ENCODE data around the gene L3MBTL1.
A peak's percentile ranks its signal among the peaks of the same experiment; 100 is the strongest.

The L3MBTL1 gene

DNA sequence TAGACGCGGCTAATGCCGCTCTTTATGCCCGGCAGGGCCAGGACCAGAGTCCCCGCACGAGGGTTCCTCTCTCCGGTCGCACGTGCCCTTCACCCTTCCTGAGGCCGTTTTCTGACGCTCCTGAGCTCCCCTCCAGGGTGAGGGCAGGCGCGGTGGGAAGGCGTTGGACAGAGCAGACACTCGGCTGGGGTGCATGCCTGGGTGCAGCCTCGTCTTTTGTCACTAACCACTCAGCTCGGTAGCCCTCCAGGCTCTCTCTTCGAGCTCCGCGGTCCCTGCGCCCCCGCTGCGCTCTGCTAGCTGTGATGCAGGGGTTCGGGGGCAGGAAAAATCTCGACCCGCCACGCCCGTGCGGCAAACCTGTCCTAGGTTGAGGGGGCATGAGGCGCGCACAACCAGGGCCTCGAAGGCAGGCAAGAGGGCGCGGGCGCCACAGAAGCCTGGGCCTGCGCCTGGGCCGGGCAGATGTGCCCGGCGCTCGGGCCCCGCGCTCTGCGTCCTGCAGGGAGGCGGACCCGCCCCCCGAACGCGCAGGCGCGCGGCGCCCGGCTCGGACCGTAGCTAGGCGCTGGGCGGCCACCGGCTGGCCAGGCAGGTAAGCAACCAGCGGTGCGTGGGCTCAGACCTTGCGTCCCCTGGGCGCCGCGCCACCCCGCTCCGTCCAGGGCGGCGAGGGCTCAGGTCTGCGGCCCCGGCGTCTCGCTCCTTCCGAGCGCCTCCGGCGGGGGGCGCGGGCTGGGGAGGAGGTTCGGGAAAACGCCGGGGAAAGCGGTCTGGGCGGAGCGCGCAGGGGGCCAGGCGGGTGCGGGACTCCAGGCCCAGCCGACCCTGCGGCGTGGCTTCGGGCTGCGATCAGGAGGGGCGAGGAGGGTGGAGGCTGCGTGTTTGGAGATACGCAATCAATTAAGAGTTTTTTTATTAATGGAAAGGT lies at the start of gene L3MBTL1:
TSS of gene L3MBTL1 (plus strand) at position 548 of the 931 bp plus-strand sequence. CDS start 5,807 bp downstream, outside the sequence.
- peak within 1 kb of the TSS; percentile 63 for H3K4me3 ChIP-seq (ENCODE audit: low read depth, low read length)
- ChIA-PET CTCF (interaction anchor here (1.0 kb wide), 1 partner anchor 31 kb away, joined by 3 read pairs; no protein-coding TSS in a partner anchor), POLR2A (interaction anchor here (0.9 kb wide), 1 partner anchor 50 kb away, joined by 3 read pairs; the partner anchor contains the start of gene SRSF6)
- no peak for DNase-seq (ENCODE audit: low read depth, low spot score)
- TF ChIP-seq CTCF (IDR thresholded peaks at IDR 0.05; ENCODE audit: insufficient read depth, low read length, missing control alignments) = peak; percentile 13

DNA sequence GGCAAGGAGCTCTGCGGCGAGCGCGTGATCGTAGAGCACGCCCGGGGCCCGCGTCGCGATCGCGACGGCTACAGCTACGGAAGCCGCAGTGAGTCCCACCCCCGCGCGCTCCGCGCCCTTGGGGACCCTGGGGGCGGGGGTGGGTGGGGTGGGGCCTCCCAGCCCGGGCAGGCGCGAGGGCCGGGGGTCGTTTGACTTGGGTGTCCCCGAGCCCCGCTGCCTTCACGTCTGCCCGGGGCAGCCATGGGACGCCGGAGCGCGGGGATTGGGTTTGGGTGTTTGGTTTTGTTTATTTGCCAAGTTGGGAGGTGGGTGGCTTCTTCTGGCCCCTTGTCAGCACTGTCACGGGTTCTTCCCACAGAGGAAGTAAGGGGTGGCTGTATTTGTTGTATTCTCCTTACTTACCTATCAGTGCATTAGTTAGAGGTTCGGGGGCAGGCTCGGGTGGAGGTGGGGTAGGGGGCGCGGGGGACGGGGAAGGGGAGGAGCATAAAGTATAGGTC lies 49.0 kb upstream of the L3MBTL1 start:
- TF ChIP-seq CTCF (IDR thresholded peaks at IDR 0.05; ENCODE audit: insufficient read depth, low read length, missing control alignments) = no peak
- CTCF ChIA-PET = no interaction called here

DNA sequence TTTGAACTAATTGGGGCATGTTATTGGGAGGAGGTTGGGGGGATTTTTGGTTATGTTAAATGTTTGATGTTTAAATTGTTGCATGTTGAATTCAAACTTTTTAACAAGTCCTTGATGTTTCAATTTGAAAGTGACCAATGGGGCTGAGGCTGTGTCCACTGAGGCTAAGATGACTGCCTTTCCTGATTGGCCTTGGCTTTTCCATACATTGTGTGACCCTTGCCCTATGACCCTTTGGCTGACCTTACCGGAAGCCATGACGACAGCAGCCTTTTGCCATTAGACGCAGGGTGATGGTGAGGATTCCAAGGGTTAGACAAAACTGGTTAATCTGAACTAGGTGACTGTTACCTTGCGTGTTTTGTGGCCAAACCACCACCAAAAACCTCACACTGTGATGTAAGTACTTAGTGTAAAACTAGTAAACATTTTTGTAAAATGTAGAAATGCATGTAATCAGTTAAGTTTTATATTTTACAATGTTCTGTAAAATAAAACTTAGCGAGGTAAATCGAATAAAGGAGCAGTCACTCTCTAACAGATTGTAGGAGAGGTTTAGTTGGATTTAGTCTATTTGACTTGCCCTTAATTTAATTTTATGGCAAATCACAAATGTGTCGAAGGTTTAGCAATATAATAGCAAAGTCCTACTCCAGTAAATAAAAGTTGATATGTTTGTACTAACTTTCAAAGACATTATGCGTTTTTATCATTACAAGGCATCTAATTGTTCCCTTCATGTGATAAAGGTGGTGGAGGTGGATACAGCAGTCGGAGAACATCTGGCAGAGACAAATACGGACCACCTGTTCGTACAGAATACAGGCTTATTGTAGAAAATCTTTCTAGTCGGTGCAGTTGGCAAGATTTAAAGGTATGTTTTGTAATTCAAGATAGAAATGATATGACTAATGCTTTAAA lies 48.2 kb upstream of the L3MBTL1 start:
- CTCF ChIA-PET = interaction anchor here (1.0 kb wide), 1 partner anchor 10 kb away, joined by 3 read pairs; no protein-coding TSS in a partner anchor
- H3K4me3 ChIP-seq (ENCODE audit: low read depth, low read length) = peak overlapping the region; percentile 92
- POLR2A ChIA-PET = interaction anchor here (1.4 kb wide), 1 partner anchor 10 kb away, joined by 3 read pairs; no protein-coding TSS in a partner anchor
- no peak for TF ChIP-seq CTCF (IDR thresholded peaks at IDR 0.05; ENCODE audit: insufficient read depth, low read length, missing control alignments)
- DNase-seq (ENCODE audit: low read depth, low spot score) = no peak

More for the DNA sequence above, 49.0 kb upstream of the L3MBTL1 start:
- POLR2A ChIA-PET = interaction anchor here (0.6 to 1.8 kb wide), 9 partner anchors 10 to 1884 kb away, joined by 3 to 9 read pairs (median 3); partner anchors contain the start of gene IFT52
- peak overlapping the region; percentile 92 for H3K4me3 ChIP-seq (ENCODE audit: low read depth, low read length)
- no peak for DNase-seq (ENCODE audit: low read depth, low spot score)

GRCh38 chr20:43460172-43460829 lies 47.2 kb upstream of the L3MBTL1 start:
- no peak for TF ChIP-seq CTCF (IDR thresholded peaks at IDR 0.05; ENCODE audit: insufficient read depth, low read length, missing control alignments)
- ChIA-PET CTCF (interaction anchor here (1.0 kb wide), 1 partner anchor 11 kb away, joined by 3 read pairs; no protein-coding TSS in a partner anchor), POLR2A (no interaction called here)
- no peak for DNase-seq (ENCODE audit: low read depth, low spot score)
- H3K4me3 ChIP-seq (ENCODE audit: low read depth, low read length) = no peak overlapping the region

GRCh38 chr20:43460830-43461200 lies 46.7 kb upstream of the L3MBTL1 start:
- ChIA-PET POLR2A (interaction anchor here (0.6 to 0.9 kb wide), 2 partner anchors 12 to 1858 kb away, joined by 3 read pairs; no protein-coding TSS in a partner anchor), CTCF (interaction anchor here (1.0 kb wide), 1 partner anchor 12 kb away, joined by 3 read pairs; no protein-coding TSS in a partner anchor)
- no peak overlapping the region for H3K4me3 ChIP-seq (ENCODE audit: low read depth, low read length)
- DNase-seq (ENCODE audit: low read depth, low spot score) = no peak
- TF ChIP-seq CTCF (IDR thresholded peaks at IDR 0.05; ENCODE audit: insufficient read depth, low read length, missing control alignments) = no peak
